GM19025 (cell line): ENCODE measurements around the gene NXPH4.

Experiments used
- ATAC-seq: cut with Tn5 transposase; IDR thresholded peaks from one replicate; pipeline ENCODE4 v1.9.1; 2021; ENCODE audit warnings: mild to moderate bottlenecking, low read depth, moderate library complexity; ENCODE audit not compliant: unreplicated experiment

The NXPH4 gene

DNA sequence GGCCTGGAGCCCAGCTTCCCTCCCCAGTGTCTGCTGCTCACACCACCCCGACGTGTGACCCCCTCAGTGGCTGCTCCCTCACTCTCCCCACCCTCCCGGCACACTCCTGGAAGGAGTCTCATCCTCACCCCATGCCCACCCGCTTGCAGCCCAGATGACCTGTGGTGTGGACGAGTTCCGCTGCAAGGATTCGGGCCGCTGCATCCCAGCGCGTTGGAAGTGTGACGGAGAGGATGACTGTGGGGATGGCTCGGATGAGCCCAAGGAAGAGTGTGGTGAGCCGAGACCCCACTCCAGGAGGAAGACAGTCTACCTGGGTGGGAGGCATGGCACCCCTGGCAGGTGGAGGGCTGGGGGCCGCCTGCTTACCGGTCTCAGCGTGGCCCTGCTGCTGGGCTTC is 15.0 kb upstream of the NXPH4 start:
- no peak for ATAC-seq

DNA sequence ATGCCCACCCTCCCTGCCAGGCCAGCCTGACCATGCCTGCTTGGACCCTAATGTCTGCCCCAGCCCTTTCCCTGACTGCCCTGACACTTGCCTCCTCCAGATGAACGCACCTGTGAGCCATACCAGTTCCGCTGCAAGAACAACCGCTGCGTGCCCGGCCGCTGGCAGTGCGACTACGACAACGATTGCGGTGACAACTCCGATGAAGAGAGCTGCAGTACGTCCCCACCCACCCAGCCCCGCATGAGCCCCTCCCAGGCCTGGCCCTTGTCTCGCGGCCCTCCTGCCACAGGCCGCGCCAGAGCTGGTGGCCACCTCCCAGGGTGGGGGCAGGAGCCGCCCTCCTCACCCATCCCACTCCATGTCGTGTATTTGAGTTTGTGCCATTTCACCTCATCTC is 14.3 kb upstream of the NXPH4 start:
- ATAC-seq = no peak

DNA sequence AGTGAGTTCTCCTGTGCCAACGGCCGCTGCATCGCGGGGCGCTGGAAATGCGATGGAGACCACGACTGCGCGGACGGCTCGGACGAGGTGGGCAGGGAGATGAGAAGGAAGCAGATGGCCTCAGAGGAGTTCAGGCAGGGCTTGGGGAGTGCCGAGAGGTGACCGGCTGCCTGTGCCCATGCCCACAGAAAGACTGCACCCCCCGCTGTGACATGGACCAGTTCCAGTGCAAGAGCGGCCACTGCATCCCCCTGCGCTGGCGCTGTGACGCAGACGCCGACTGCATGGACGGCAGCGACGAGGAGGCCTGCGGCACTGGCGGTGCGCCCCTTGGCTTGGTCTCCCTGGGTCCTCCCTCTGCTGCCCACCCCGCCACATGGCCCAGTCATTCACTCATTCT is 13.4 kb upstream of the NXPH4 start:
- ATAC-seq = no peak

DNA sequence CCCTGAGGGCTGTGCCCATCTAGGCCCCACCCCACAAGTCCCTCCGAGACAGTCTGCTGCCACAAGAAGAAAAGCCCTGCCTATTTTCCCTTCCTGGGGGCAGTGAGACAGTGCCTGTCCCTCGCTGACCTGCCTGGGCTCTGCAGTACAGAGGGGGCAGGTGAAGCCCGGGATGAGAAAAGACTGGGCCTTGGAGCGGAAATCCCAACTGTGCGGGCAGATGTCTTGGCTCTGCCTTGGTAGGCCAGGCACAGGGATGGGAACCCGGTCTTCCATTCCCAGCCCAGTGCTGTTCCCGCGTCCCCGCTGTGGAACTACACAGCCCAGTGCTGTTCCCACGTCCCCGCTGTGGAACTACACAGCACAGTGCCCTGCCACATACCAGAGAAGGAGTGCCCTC is 12.8 kb upstream of the NXPH4 start:
- no peak for ATAC-seq

DNA sequence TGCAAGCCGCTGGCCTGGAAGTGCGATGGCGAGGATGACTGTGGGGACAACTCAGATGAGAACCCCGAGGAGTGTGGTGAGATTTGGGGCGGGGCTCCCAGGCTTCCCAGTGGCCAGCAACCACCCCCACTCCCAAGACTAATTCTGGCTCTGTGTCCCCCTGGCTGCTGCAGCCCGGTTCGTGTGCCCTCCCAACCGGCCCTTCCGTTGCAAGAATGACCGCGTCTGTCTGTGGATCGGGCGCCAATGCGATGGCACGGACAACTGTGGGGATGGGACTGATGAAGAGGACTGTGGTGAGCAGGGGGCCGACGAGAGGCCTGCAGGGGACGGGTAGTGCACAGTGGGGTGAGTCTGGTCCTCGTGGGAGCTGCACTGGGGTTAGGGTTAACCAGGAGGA is 12.1 kb upstream of the NXPH4 start:
- ATAC-seq = no peak

GRCh38 chr12:57205186-57205585 is 11.4 kb upstream of the NXPH4 start:
- no peak for ATAC-seq

DNA sequence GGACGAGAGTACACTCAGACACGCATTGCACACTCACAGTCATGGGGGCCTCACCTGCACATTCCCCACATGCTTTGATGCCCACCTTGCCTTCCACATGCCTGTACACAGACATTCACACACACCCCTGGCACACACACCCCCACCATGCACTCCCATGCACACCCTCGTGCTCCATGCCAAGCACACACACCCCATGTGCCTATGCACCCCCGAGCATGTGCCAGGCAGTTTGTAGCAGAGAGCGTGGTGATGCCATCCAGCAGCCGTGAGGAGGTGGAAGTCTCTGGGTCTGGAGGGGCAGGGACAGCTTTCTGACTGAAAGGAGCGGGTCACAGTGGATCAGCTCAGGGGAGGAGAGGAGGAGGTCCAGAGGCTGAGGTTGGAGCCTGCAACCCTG is 10.7 kb upstream of the NXPH4 start:
- ATAC-seq = no peak

DNA sequence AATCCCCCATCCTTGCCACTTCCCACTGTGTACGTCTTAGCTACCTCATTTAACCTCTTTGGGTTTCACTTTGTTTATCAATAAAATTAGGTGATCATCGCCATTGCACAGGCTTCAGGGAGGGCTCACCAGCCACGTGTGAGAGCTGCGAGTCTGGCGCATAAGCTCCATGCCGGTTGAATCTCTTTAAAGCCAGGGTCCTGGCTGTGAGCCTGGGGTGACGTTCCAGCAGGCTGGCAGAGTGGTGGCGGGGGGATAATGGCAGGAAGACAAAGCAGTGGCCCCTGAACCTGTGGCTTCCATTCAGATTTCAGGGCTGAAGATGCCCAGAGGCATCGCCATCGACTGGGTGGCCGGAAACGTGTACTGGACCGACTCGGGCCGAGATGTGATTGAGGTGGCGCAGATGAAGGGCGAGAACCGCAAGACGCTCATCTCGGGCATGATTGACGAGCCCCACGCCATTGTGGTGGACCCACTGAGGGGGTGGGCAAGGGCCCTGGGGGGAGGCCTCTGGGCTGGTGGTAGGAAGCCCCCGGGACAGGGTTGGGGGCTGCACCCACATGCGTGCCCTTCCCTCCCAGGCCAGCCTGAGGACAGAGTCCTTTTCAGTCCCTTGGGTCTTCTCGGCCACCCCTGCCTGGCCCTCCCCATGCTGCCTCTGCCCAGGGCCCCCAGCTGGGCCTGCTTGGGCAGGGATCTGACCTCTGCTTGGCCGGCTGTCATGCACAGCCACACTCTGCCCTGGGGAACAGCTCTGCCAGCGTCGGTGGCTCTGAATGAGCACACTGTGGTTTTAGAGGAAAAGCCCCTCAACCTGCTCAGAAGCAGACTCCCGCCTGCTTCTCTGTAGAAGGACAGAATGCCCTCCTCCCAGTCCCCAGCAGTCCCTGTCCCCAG is 8.6 kb upstream of the NXPH4 start:
- ATAC-seq = no peak

DNA sequence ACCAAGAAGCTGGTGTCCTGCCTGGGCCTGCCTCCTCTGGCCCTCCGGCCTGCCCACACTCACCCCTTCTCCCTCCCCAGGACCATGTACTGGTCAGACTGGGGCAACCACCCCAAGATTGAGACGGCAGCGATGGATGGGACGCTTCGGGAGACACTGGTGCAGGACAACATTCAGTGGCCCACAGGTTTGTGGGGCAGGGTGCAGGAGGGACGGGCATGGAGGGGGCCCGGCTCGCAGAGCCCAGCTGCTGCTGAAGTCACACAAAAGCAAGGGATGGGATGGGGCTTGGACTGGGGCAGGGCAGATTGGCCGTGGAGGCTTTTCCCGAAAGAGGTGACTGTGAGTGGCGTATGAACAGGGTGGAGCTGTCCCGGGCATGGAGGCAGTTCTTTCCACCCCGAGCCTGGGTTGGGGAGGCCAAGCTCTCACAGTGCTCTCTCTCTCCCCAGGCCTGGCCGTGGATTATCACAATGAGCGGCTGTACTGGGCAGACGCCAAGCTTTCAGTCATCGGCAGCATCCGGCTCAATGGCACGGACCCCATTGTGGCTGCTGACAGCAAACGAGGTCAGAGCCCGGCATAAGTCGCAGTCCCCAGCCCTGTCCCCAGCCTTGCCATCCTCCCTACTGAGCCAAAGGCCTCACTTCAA is 7.8 kb upstream of the NXPH4 start:
- no peak for ATAC-seq

DNA sequence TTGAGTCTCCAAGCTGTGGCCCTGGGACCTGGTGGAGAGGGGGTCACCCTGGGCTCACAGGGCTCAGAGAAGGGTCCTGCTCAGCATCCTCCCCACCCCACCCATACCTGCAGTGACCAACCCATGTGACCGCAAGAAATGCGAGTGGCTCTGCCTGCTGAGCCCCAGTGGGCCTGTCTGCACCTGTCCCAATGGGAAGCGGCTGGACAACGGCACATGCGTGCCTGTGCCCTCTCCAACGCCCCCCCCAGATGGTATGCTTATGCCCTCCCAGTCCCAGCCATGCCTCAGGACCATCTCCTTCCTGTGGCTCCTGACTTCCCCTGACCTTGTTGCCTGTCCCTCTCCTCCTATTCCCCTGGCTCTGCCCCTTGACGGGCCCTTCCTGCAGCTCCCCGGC is 6.7 kb upstream of the NXPH4 start:
- ATAC-seq = no peak

- no peak for ATAC-seq
These were observed 6.1 kb upstream of the NXPH4 start for GRCh38 chr12:57210461-57210860.

DNA sequence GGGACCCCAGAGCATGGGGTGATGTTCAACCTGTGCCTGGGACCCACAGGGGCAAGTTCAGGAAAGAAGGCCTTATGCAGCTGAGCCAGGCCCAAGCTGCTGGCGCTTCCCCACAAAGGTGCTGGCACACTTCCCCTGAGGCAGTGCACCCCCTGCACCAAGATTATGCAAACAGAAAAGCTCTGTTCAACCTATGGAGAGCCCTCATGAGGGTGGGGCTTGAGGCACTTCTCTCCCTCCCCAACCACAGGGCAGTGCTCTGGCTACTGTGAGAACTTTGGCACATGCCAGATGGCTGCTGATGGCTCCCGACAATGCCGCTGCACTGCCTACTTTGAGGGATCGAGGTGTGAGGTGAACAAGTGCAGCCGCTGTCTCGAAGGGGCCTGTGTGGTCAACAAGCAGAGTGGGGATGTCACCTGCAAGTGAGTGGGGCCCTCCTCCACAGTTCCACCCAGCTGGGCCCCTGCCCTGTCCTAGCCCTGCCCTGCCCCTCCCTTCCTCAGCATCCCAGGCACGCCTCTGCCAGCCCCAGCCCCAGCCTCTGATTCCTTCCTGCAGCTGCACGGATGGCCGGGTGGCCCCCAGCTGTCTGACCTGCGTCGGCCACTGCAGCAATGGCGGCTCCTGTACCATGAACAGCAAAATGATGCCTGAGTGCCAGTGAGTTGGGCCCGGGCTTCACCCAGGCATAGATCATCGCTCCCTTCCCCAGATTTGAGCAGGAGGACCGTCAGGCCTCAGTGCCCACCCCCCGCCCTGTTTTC is 5.5 kb upstream of the NXPH4 start:
- ATAC-seq = no peak

DNA sequence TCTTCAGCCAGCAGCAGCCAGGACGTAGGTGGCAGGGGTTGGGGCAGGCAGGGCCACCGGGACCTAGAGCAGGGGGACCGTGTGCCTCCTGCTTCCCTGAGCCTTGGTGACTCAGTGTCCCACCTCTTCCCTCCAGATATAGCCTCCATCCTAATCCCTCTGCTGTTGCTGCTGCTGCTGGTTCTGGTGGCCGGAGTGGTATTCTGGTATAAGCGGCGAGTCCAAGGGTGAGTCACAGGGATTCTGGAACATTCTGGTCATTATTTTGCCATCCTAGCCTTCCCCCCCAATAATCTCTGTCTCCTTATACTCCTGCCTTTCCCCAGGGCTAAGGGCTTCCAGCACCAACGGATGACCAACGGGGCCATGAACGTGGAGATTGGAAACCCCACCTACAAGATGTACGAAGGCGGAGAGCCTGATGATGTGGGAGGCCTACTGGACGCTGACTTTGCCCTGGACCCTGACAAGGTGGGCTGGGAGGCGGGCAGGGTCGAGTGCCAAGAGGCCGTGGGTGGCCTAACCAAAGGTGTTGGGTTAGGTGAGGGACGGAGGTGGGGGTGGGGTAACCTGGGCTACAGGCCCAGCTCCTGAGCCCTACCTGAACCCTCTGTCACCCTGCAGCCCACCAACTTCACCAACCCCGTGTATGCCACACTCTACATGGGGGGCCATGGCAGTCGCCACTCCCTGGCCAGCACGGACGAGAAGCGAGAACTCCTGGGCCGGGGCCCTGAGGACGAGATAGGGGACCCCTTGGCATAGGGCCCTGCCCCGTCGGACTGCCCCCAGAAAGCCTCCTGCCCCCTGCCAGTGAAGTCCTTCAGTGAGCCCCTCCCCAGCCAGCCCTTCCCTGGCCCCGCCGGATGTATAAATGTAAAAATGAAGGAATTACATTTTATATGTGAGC is 4.5 kb upstream of the NXPH4 start:
- ATAC-seq = no peak

DNA sequence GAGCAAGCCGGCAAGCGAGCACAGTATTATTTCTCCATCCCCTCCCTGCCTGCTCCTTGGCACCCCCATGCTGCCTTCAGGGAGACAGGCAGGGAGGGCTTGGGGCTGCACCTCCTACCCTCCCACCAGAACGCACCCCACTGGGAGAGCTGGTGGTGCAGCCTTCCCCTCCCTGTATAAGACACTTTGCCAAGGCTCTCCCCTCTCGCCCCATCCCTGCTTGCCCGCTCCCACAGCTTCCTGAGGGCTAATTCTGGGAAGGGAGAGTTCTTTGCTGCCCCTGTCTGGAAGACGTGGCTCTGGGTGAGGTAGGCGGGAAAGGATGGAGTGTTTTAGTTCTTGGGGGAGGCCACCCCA is 3.9 kb upstream of the NXPH4 start:
- no peak for ATAC-seq

- ATAC-seq = no peak
These were observed 3.4 kb upstream of the NXPH4 start for GRCh38 chr12:57213058-57213715.

- no peak for ATAC-seq
These were observed 2.7 kb upstream of the NXPH4 start for GRCh38 chr12:57213763-57214397.

GRCh38 chr12:57214398-57214781 is 2.2 kb upstream of the NXPH4 start:
- ATAC-seq = no peak

DNA sequence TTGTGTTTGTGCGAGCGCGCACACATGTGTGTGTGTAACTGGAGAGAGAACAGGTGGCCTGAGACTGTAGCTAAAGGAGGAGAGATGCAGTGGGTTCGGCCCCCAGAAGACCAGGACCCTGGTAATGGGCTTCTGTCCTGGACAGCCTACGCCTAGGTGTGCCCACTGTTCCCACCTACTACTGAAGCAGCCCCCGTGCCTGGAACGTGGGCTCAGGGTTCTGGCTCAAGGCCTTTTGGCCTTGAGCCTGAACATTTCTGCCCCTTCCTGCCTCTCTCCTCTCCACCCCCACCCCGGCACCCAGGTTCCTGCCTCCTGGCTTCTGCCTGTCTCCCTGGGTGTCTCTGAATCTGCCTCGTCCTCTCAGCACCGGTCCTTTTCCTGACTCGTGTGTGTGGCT is 1.5 kb upstream of the NXPH4 start:
- ATAC-seq = no peak

GRCh38 chr12:57215668-57216013 is 953 bp upstream of the NXPH4 start:
- no peak for ATAC-seq
